Activated CD4-positive, alpha-beta T cell treated with anti-CD3 and anti-CD28 coated beads, Interleukin-2, amount 10 ng/mL, durations not matched to agents 24 days and 14 days (primary cell): ENCODE data around the gene LUM. TPM values are rescaled to one million over a fixed set of nuclear protein-coding genes. Genes with fewer than 3 reads are reported as not detected.

ENCODE experiments used
- DNase-seq: peaks from one replicate; pipeline ENCODE4 v3.0.0; 2022
- H3K27ac Mint-ChIP-seq: one replicate; pipeline ENCODE4 v1.8.0; 2022; ENCODE audit warnings: mild to moderate bottlenecking, mixed read lengths
- H3K27me3 Mint-ChIP-seq: one replicate; pipeline ENCODE4 v1.8.0; 2022; ENCODE audit warnings: mixed read lengths
- H3K36me3 Mint-ChIP-seq: one replicate; pipeline ENCODE4 v1.8.0; 2022; ENCODE audit warnings: low read depth, mild to moderate bottlenecking, mixed read lengths
- H3K4me1 Mint-ChIP-seq: one replicate; pipeline ENCODE4 v1.8.0; 2021; ENCODE audit warnings: mixed read lengths
- H3K4me3 Mint-ChIP-seq: one replicate; pipeline ENCODE4 v1.8.0; 2022; ENCODE audit warnings: mild to moderate bottlenecking, moderate library complexity, mixed read lengths
- H3K9me3 Mint-ChIP-seq: one replicate; pipeline ENCODE4 v1.8.0; 2021; ENCODE audit warnings: mixed read lengths
- intact Hi-C: fragments of 100-400 bp; cut with micrococcal nuclease; formaldehyde crosslinking; loops from one replicate; pipeline ENCODE4 v1.15.1; 2023
- total RNA-seq: library from RNA; stranded (reverse); gene quantifications from 2 replicates; pipeline ENCODE4 v1.2.3, GENCODE V29; 2022

LUM gene
- total RNA-seq, 1 donor from 2014 or later, result not detected

GRCh38 chr12:91074851-91075250 is 36.4 kb downstream of the LUM start:
- no peaks in the 10 kb centered on the region for H3K4me1 Mint-ChIP-seq

GRCh38 chr12:91074154-91074709 is 37.1 kb downstream of the LUM start:
- intact Hi-C loops, result no loop called here
- Mint-ChIP-seq H3K4me3 (no peak overlapping the region), H3K4me1 (no peaks in the 10 kb centered on the region), H3K27ac (no peak overlapping the region), H3K36me3 (no peaks in the 10 kb centered on the region), H3K27me3 (peaks cover 1% of the 10 kb centered on the region), H3K9me3 (no peaks in the 10 kb centered on the region)
- no peak for DNase-seq

More at GRCh38 chr12:91074851-91075250, 36.4 kb downstream of the LUM start:
- Mint-ChIP-seq H3K27ac (no peak overlapping the region), H3K4me3 (no peak overlapping the region), H3K36me3 (no peaks in the 10 kb centered on the region), H3K9me3 (no peaks in the 10 kb centered on the region), H3K27me3 (no peaks in the 10 kb centered on the region)
- intact Hi-C loops, result no loop called here
- DNase-seq, result no peak

GRCh38 chr12:91073426-91073825 is 37.9 kb downstream of the LUM start:
- H3K9me3 Mint-ChIP-seq, result no peaks in the 10 kb centered on the region
- H3K27ac Mint-ChIP-seq, result no peak overlapping the region
- H3K36me3 Mint-ChIP-seq, result no peaks in the 10 kb centered on the region
- H3K4me1 Mint-ChIP-seq, result no peaks in the 10 kb centered on the region
- peaks cover 4% of the 10 kb centered on the region for H3K27me3 Mint-ChIP-seq
- intact Hi-C loops, result no loop called here
- H3K4me3 Mint-ChIP-seq, result no peak overlapping the region
- DNase-seq, result no peak

DNA sequence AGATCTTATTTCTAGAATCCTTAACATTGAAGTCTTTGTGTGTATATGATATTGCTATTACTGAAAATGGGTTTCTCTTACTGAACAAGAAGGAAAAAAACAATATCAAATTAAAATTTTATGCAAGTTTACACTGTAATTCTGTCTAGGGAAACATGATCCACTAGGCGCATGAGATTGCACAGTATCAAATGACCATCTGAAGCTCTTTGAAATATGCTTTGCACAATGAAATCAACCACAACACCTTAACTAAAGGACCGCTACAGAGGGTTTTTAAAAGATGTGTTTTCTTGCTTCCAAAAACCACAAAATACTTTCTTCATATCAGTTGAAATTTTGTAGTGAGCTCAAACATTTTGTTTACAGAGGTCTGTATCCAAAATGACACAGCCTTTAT is 38.4 kb downstream of the LUM start:
- H3K4me1 Mint-ChIP-seq, result no peaks in the 10 kb centered on the region
- no peak for DNase-seq
- H3K36me3 Mint-ChIP-seq, result no peaks in the 10 kb centered on the region
- intact Hi-C loops, result no loop called here
- no peak overlapping the region for H3K27ac Mint-ChIP-seq
- no peaks in the 10 kb centered on the region for H3K9me3 Mint-ChIP-seq
- H3K27me3 Mint-ChIP-seq, result peaks cover 4% of the 10 kb centered on the region
- no peak overlapping the region for H3K4me3 Mint-ChIP-seq

DNA sequence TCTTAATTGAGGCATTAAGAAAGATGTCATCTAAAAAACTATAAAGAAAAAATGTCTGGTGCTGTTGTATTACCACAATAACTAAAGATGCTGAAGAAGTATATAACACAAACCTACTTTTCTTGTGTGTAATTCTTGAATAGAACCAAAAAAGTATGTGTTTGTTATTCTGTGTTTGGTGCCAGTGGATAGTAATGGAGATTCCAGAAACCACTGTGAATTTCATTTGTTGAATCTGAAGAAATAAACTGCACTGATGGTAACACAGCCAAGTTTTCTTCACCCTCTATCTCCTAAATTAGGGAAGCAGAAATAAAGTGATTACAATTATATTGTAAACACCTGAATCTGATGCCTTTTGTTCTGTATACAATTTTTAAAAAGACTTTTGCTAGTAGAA is 40.4 kb downstream of the LUM start:
- Mint-ChIP-seq H3K4me3 (no peak overlapping the region), H3K4me1 (no peaks in the 10 kb centered on the region), H3K27me3 (peaks cover 4% of the 10 kb centered on the region), H3K36me3 (no peaks in the 10 kb centered on the region), H3K9me3 (no peaks in the 10 kb centered on the region), H3K27ac (no peak overlapping the region)
- DNase-seq, result no peak
- intact Hi-C loops, result no loop called here

GRCh38 chr12:91065396-91065795 is 45.9 kb downstream of the LUM start:
- no peaks in the 10 kb centered on the region for H3K36me3 Mint-ChIP-seq
- DNase-seq, result no peak
- intact Hi-C loops, result no loop called here
- H3K9me3 Mint-ChIP-seq, result no peaks in the 10 kb centered on the region
- no peak overlapping the region for H3K27ac Mint-ChIP-seq
- peaks cover 4% of the 10 kb centered on the region for H3K27me3 Mint-ChIP-seq
- no peaks in the 10 kb centered on the region for H3K4me1 Mint-ChIP-seq
- no peak overlapping the region for H3K4me3 Mint-ChIP-seq

DNA sequence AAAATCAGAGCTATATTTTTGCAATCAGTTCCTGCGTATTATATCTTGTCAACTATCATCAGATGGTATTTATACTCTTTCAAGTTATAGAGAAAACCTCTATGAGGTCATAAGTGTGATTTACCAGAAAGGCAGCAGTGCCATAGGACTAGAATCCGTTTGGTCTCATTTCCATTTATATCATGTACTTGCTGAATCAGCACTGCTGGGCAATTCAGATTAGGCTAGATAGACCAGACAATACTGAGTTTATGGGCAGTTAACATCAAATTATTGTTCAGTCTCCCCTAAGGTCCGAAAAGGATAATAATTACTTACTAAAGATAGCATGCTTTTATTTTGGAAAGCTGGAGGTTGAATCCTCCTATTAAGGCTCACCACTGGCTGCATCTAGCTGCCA is 46.7 kb downstream of the LUM start:
- Mint-ChIP-seq H3K9me3 (no peaks in the 10 kb centered on the region), H3K36me3 (no peaks in the 10 kb centered on the region), H3K27me3 (peaks cover 4% of the 10 kb centered on the region), H3K27ac (no peak overlapping the region), H3K4me3 (no peak overlapping the region), H3K4me1 (no peaks in the 10 kb centered on the region)
- no peak for DNase-seq
- intact Hi-C loops, result no loop called here

- H3K27me3 Mint-ChIP-seq, result no peaks in the 10 kb centered on the region
- no peaks in the 10 kb centered on the region for H3K36me3 Mint-ChIP-seq
- no peak for DNase-seq
- no peak overlapping the region for H3K27ac Mint-ChIP-seq
- no peak overlapping the region for H3K4me3 Mint-ChIP-seq
- intact Hi-C loops, result no loop called here
- no peaks in the 10 kb centered on the region for H3K9me3 Mint-ChIP-seq
- no peaks in the 10 kb centered on the region for H3K4me1 Mint-ChIP-seq
Measured at GRCh38 chr12:91061091-91061490, 50.2 kb downstream of the LUM start.

- intact Hi-C loops, result no loop called here
- Mint-ChIP-seq H3K4me3 (no peak overlapping the region), H3K27me3 (no peaks in the 10 kb centered on the region)
Measured at GRCh38 chr12:91059211-91059610, 52.1 kb downstream of the LUM start.

GRCh38 chr12:91058786-91059185 is 52.5 kb downstream of the LUM start:
- no peak for DNase-seq
- Mint-ChIP-seq H3K27ac (no peak overlapping the region), H3K36me3 (no peaks in the 10 kb centered on the region), H3K27me3 (no peaks in the 10 kb centered on the region), H3K4me3 (no peak overlapping the region), H3K4me1 (no peaks in the 10 kb centered on the region), H3K9me3 (no peaks in the 10 kb centered on the region)
- intact Hi-C loops, result no loop called here

More at GRCh38 chr12:91059211-91059610, 52.1 kb downstream of the LUM start:
- H3K27ac Mint-ChIP-seq, result no peak overlapping the region
- no peaks in the 10 kb centered on the region for H3K9me3 Mint-ChIP-seq
- H3K4me1 Mint-ChIP-seq, result no peaks in the 10 kb centered on the region
- DNase-seq, result no peak
- no peaks in the 10 kb centered on the region for H3K36me3 Mint-ChIP-seq

GRCh38 chr12:91057368-91058165 is 53.7 kb downstream of the LUM start, which contains the start of gene KERA:
Gene KERA, minus strand, starts transcription at chr12:91058024. Its CDS starts 1,743 bp downstream, at chr12:91056281.
- Mint-ChIP-seq H3K36me3 (no peaks in the 10 kb centered on the region), H3K27ac (no peak within 1 kb of the TSS), H3K4me1 (no peaks in the 10 kb centered on the region), H3K27me3 (no peaks in the 10 kb centered on the region), H3K4me3 (no peak within 1 kb of the TSS), H3K9me3 (no peaks in the 10 kb centered on the region)
- intact Hi-C loops, result no loop called here
- no peak for DNase-seq

DNA sequence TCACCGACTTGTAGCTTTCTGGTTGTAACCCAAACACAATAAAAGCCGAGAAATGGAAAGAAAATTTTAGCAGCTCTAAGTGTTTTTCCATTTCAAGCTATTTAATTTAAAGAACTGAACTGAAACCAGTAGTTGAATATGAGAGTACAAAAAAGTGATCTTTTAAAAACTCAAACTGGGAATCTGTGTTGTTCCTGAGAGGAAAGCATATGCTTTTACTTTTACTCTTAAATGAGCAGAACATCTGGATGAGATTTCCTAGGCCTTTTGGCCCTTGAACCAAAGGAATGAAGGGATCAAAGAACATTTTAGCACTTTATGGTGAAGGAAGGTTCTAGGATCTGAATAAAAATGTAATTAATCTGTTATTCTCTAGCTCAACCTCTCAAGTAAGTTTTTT is 54.8 kb downstream of the LUM start:
- intact Hi-C loops, result no loop called here
- H3K36me3 Mint-ChIP-seq, result no peaks in the 10 kb centered on the region
- H3K27me3 Mint-ChIP-seq, result no peaks in the 10 kb centered on the region
- DNase-seq, result no peak
- no peaks in the 10 kb centered on the region for H3K9me3 Mint-ChIP-seq
- no peak overlapping the region for H3K27ac Mint-ChIP-seq
- H3K4me3 Mint-ChIP-seq, result no peak overlapping the region
- no peaks in the 10 kb centered on the region for H3K4me1 Mint-ChIP-seq

DNA sequence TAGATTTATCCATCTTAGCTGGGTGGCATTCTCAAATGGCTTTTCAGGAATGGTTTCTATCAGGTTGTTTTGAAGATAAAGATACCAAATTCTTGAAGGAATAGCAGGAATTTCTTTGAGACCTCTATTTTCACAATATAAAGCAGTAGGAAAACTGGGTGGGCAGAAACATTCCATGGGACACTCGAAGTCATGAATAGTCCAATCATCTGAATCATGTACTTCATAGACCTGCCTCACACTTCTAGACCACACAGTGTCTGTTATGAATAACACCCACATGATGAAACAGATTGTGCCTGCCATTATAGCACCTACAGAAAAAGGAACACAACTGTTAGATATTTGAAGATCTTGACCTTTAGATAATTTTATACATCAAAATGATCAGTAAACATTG is 55.3 kb downstream of the LUM start:
- intact Hi-C loops, result no loop called here
- H3K4me3 Mint-ChIP-seq, result no peak overlapping the region
- no peak for DNase-seq

DNA sequence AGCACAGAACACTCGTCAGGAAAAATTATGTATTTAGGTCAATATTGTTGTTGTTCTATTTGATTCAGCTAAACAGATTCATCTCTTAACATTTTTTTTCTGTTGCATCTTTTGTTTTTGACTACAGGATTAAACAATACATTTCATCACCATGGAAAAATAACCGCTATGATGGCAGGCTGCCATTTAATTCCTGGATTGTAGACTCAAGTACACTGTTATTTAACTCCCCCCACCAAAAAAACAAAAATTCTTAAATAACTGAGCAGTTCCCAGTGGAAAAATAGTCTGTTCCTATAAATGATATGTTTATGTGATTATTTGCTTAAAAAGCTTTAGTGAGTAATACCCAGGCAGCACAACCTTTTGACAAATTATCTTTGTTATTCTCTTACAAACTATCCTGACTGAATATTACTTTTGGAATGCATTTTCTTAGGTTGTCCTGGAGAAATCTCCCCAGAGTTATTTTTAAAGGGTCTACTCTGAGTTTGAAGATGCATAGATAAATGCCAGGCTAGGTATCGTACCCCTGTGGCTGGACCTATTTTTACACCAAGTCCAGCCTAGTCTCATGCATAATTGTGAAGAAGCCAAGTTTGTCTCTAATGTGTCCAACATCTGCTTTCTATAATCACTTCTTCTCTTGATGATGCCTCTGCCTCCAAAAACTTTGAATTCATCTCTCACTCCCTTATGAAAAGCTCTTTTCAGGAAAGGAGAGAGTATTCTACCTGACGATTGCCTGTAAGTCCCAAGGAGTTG is 57.2 kb downstream of the LUM start:
- Mint-ChIP-seq H3K4me3 (no peak overlapping the region), H3K4me1 (no peaks in the 10 kb centered on the region), H3K9me3 (no peaks in the 10 kb centered on the region), H3K27me3 (no peaks in the 10 kb centered on the region), H3K36me3 (no peaks in the 10 kb centered on the region), H3K27ac (no peak overlapping the region)
- intact Hi-C loops, result no loop called here
- no peak for DNase-seq

More for the DNA sequence above, 55.3 kb downstream of the LUM start:
- H3K27ac Mint-ChIP-seq, result no peak overlapping the region
- no peaks in the 10 kb centered on the region for H3K36me3 Mint-ChIP-seq
- no peaks in the 10 kb centered on the region for H3K27me3 Mint-ChIP-seq
- H3K9me3 Mint-ChIP-seq, result no peaks in the 10 kb centered on the region
- no peaks in the 10 kb centered on the region for H3K4me1 Mint-ChIP-seq
